Measurements from ENCODE around the gene OR6M1. TPM values are rescaled to one million over a fixed set of nuclear protein-coding genes. Genes with fewer than 3 reads are reported as not detected.
A peak's percentile ranks its signal among the peaks of the same experiment; 100 is the strongest.

Gene OR6M1, protein sequence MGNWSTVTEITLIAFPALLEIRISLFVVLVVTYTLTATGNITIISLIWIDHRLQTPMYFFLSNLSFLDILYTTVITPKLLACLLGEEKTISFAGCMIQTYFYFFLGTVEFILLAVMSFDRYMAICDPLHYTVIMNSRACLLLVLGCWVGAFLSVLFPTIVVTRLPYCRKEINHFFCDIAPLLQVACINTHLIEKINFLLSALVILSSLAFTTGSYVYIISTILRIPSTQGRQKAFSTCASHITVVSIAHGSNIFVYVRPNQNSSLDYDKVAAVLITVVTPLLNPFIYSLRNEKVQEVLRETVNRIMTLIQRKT
- total RNA-seq (not detected in 2 replicates), polyA plus RNA-seq (not detected in 2 replicates), polyA minus RNA-seq (ENCODE audit: low replicate concordance) (not detected in 2 replicates)
- not detected in 2 replicates for polyA plus RNA-seq (2012)

DNA sequence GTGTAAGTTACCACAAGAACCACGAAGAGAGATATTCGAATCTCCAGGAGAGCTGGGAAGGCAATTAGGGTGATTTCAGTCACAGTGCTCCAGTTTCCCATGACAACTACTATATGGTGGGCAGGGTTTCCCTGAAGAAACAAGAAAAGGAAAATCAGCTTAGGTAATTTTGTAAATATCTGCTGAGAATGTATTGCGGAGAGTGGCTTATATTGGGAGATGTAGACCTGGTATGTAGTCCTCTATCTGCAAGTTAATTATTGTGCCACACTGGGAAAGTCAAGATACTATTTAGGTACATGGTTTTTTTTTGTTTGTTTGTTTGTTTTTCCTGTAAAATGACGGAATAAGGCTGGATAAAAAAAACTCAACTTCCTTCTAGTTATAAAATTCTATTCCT is at the start of gene OR6M1:
Gene OR6M1, minus strand, starts transcription at position 101 of the 400 bp plus-strand sequence. Its CDS starts 0 bp downstream, at position 101.
- no peaks in the 10 kb centered on the region for H3K27me3 ChIP-seq (ENCODE audit: control insufficient read depth, insufficient read depth, low read length)
- H3K27ac ChIP-seq (ENCODE audit: insufficient read depth, low read length) = no peak within 1 kb of the TSS
- H2AFZ ChIP-seq (ENCODE audit: low read length) = no peak within 1 kb of the TSS
- no peaks in the 10 kb centered on the region for H3K4me1 ChIP-seq (ENCODE audit: control insufficient read depth, extremely low read depth, insufficient read depth, low read length)
- H3K79me2 ChIP-seq (ENCODE audit: control insufficient read depth, insufficient read depth, low read length) = no peaks in the 10 kb centered on the region
- no peaks in the 10 kb centered on the region for H4K20me1 ChIP-seq (ENCODE audit: control insufficient read depth, extremely low read depth, insufficient read depth, low read length)
- H3K9ac ChIP-seq (ENCODE audit: insufficient read depth, low read length) = no peak within 1 kb of the TSS
- TF ChIP-seq, protein P1, sequence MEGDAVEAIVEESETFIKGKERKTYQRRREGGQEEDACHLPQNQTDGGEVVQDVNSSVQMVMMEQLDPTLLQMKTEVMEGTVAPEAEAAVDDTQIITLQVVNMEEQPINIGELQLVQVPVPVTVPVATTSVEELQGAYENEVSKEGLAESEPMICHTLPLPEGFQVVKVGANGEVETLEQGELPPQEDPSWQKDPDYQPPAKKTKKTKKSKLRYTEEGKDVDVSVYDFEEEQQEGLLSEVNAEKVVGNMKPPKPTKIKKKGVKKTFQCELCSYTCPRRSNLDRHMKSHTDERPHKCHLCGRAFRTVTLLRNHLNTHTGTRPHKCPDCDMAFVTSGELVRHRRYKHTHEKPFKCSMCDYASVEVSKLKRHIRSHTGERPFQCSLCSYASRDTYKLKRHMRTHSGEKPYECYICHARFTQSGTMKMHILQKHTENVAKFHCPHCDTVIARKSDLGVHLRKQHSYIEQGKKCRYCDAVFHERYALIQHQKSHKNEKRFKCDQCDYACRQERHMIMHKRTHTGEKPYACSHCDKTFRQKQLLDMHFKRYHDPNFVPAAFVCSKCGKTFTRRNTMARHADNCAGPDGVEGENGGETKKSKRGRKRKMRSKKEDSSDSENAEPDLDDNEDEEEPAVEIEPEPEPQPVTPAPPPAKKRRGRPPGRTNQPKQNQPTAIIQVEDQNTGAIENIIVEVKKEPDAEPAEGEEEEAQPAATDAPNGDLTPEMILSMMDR (conservative IDR thresholded peaks at IDR 0.05 in 1 of 2, IDR thresholded peaks at IDR 0.05 in 1 of 2; ENCODE audit: low read depth in 1 of 2, low read length in 2 of 2) = no peak
- TF ChIP-seq EZH2 (IDR thresholded peaks at IDR 0.05; ENCODE audit: low read length, missing control alignments) = no peak
- no peaks in the 10 kb centered on the region for H3K9me3 ChIP-seq (ENCODE audit: control insufficient read depth, insufficient read depth, low read depth, low read length)
- H3K36me3 ChIP-seq (ENCODE audit: control insufficient read depth, insufficient read depth, low read length) = no peaks in the 10 kb centered on the region
- H3K4me3 ChIP-seq (replicated peaks in 1 of 4; ENCODE audit: control extremely low read depth in 1 of 4, insufficient read depth in 1 of 4, low read depth in 3 of 4, low read length in 4 of 4) = no peak within 1 kb of the TSS
- peak in 1 of 2 donors; percentile 1 for DNase-seq (ENCODE audit: low read depth in 2 of 2)
- H3K4me2 ChIP-seq (ENCODE audit: extremely low read depth, insufficient read depth, low read length) = no peak within 1 kb of the TSS

DNA sequence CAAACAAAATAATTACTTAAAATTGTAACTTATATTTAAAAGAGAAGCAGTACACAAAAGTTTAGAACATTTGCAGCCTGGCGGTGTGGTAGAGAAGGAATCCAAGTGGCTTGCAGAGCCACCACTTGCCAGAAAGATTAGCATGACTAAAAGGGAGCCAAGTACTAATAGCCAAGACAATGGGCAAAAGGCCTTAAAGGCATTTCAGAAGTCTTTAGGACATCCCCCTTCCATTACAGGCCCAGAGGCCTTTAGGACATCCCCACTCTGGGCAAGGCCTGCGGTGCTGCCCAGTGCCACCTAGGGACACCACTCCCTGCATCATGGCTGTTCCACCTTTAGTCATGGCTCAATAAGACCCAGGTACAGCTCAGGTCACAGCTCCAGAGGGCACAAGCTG is 46.9 kb upstream of the OR6M1 start:
- Histone ChIP-seq H3K27me3 (ENCODE audit: control insufficient read depth, insufficient read depth, low read length) (no peaks in the 10 kb centered on the region), H3K4me1 (ENCODE audit: control insufficient read depth, extremely low read depth, insufficient read depth, low read length) (no peaks in the 10 kb centered on the region), H3K4me2 (ENCODE audit: extremely low read depth, insufficient read depth, low read length) (no peak overlapping the region), H4K20me1 (ENCODE audit: control insufficient read depth, extremely low read depth, insufficient read depth, low read length) (no peaks in the 10 kb centered on the region), H3K79me2 (ENCODE audit: control insufficient read depth, insufficient read depth, low read length) (no peaks in the 10 kb centered on the region), H3K4me3 (replicated peaks in 1 of 4; ENCODE audit: control extremely low read depth in 1 of 4, insufficient read depth in 1 of 4, low read depth in 3 of 4, low read length in 4 of 4) (no peak overlapping the region), H2AFZ (ENCODE audit: low read length) (no peak overlapping the region), H3K9me3 (ENCODE audit: control insufficient read depth, insufficient read depth, low read depth, low read length) (no peaks in the 10 kb centered on the region), H3K9ac (ENCODE audit: insufficient read depth, low read length) (no peak overlapping the region), H3K27ac (ENCODE audit: insufficient read depth, low read length) (no peak overlapping the region), H3K36me3 (ENCODE audit: control insufficient read depth, insufficient read depth, low read length) (no peaks in the 10 kb centered on the region)
- TF ChIP-seq, protein P1 (conservative IDR thresholded peaks at IDR 0.05 in 1 of 2, IDR thresholded peaks at IDR 0.05 in 1 of 2; ENCODE audit: low read depth in 1 of 2, low read length in 2 of 2) = no peak
- no peak for TF ChIP-seq EZH2 (IDR thresholded peaks at IDR 0.05; ENCODE audit: low read length, missing control alignments)
- no peak for DNase-seq (ENCODE audit: low read depth in 2 of 2)

DNA sequence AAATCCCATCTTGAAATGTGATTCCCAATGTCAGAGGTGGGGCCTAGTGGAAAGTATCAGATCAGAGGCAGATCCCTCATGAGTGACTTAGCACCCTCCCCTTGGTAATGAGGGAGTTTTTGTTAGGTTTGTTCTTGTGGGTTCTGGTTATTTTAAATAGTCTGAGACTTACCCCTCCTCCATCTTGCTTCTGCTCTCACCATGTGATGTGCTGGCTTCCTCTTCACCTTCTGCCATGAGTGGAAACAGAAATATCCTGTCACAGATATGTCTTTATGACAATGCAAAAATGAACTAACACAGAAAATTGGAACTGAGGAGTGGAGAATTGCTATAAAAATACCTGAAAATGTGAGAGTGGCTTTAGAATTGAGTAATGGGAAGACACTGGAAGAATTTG is 46.2 kb upstream of the OR6M1 start:
- H3K27ac ChIP-seq (ENCODE audit: insufficient read depth, low read length) = no peak overlapping the region
- H4K20me1 ChIP-seq (ENCODE audit: control insufficient read depth, extremely low read depth, insufficient read depth, low read length) = no peaks in the 10 kb centered on the region
- H3K27me3 ChIP-seq (ENCODE audit: control insufficient read depth, insufficient read depth, low read length) = no peaks in the 10 kb centered on the region
- no peaks in the 10 kb centered on the region for H3K36me3 ChIP-seq (ENCODE audit: control insufficient read depth, insufficient read depth, low read length)
- TF ChIP-seq, protein P1 (conservative IDR thresholded peaks at IDR 0.05 in 1 of 2, IDR thresholded peaks at IDR 0.05 in 1 of 2; ENCODE audit: low read depth in 1 of 2, low read length in 2 of 2) = no peak
- TF ChIP-seq EZH2 (IDR thresholded peaks at IDR 0.05; ENCODE audit: low read length, missing control alignments) = no peak
- no peak overlapping the region for H3K4me2 ChIP-seq (ENCODE audit: extremely low read depth, insufficient read depth, low read length)
- H3K9me3 ChIP-seq (ENCODE audit: control insufficient read depth, insufficient read depth, low read depth, low read length) = no peaks in the 10 kb centered on the region
- H3K4me3 ChIP-seq (replicated peaks in 1 of 4; ENCODE audit: control extremely low read depth in 1 of 4, insufficient read depth in 1 of 4, low read depth in 3 of 4, low read length in 4 of 4) = no peak overlapping the region
- H2AFZ ChIP-seq (ENCODE audit: low read length) = no peak overlapping the region
- no peaks in the 10 kb centered on the region for H3K79me2 ChIP-seq (ENCODE audit: control insufficient read depth, insufficient read depth, low read length)
- no peak overlapping the region for H3K9ac ChIP-seq (ENCODE audit: insufficient read depth, low read length)
- no peak for DNase-seq (ENCODE audit: low read depth in 2 of 2)
- H3K4me1 ChIP-seq (ENCODE audit: control insufficient read depth, extremely low read depth, insufficient read depth, low read length) = no peaks in the 10 kb centered on the region
